Ishikawa (cell line): ENCODE results near the gene SRRT.

Source experiments
- CEBPB ChIP-seq: IDR thresholded peaks from 2 replicates; pipeline ENCODE4 v1.6.1; 2012
- CREB1 ChIP-seq: IDR thresholded peaks from 2 replicates; pipeline ENCODE4 v1.6.1; 2012; ENCODE audit warnings: low read depth
- EGR1 ChIP-seq: IDR thresholded peaks from 2 replicates; pipeline ENCODE4 v1.6.1; 2012
- EP300 ChIP-seq: IDR thresholded peaks from 2 replicates; pipeline ENCODE4 v1.6.1; 2012; ENCODE audit warnings: borderline replicate concordance
- FOXM1 ChIP-seq: IDR thresholded peaks from 2 replicates; pipeline ENCODE4 v1.6.1; 2012; ENCODE audit warnings: low read depth, borderline replicate concordance
- MAX ChIP-seq: IDR thresholded peaks from 2 replicates; pipeline ENCODE4 v1.6.1; 2012
- NFIC ChIP-seq: IDR thresholded peaks from 2 replicates; pipeline ENCODE4 v1.6.1; 2012
- RAD21 ChIP-seq: IDR thresholded peaks from 2 replicates; pipeline ENCODE4 v1.6.1; 2012; ENCODE audit warnings: low read depth
- REST ChIP-seq: IDR thresholded peaks from 2 replicates; pipeline ENCODE4 v1.6.1; 2012; ENCODE audit warnings: low read depth, mild to moderate bottlenecking
- TAF1 ChIP-seq: IDR thresholded peaks from 2 replicates; pipeline ENCODE4 v1.6.1; 2012; ENCODE audit warnings: low read depth, mild to moderate bottlenecking
- TCF12 ChIP-seq: IDR thresholded peaks from 2 replicates; pipeline ENCODE4 v1.6.1; 2012; ENCODE audit warnings: low read depth
- TEAD4 ChIP-seq: IDR thresholded peaks from 2 replicates; pipeline ENCODE4 v1.6.1; 2012
- USF1 ChIP-seq: IDR thresholded peaks from 2 replicates; pipeline ENCODE4 v1.6.1; 2012
- YY1 ChIP-seq: IDR thresholded peaks from 2 replicates; pipeline ENCODE4 v1.6.1; 2012; ENCODE audit warnings: low read depth
- ZBTB7A ChIP-seq: IDR thresholded peaks from 2 replicates; pipeline ENCODE4 v1.6.1; 2012; ENCODE audit warnings: low read depth

Gene SRRT

GRCh38 chr7:100874300-100874576 lies 665 bp upstream of the SRRT start:
- TF ChIP-seq ZBTB7A (no peak), RAD21 (no peak), FOXM1 (no peak), EGR1 (no peak), CEBPB (no peak), TAF1 (no peak)

- no peak for TF ChIP-seq TEAD4
- TF ChIP-seq EP300: no peak
- no peak for TF ChIP-seq YY1
- TF ChIP-seq ZBTB7A: no peak
- TF ChIP-seq TAF1: no peak; the same call in 1 of the 2 replicates
- TF ChIP-seq RAD21: no peak
- TF ChIP-seq REST: no peak
- TF ChIP-seq EGR1: no peak
- TF ChIP-seq USF1: no peak
- TF ChIP-seq CEBPB: no peak
- no peak for TF ChIP-seq NFIC
- TF ChIP-seq FOXM1: no peak
- TF ChIP-seq TCF12: no peak
- no peak for TF ChIP-seq MAX
- TF ChIP-seq CREB1: no peak
Observed at GRCh38 chr7:100875356-100875751, 451 bp downstream of the SRRT start.

GRCh38 chr7:100878013-100878412 lies 3.1 kb downstream of the SRRT start:
- TF ChIP-seq TCF12 (no peak), YY1 (no peak), MAX (no peak), CEBPB (no peak), USF1 (no peak), CREB1 (no peak), ZBTB7A (no peak), REST (no peak), EP300 (no peak), TAF1 (no peak), EGR1 (no peak), RAD21 (no peak), NFIC (no peak), FOXM1 (no peak), TEAD4 (no peak)

- TF ChIP-seq CEBPB (no peak), TCF12 (no peak), RAD21 (no peak), MAX (no peak), YY1 (no peak), EGR1 (no peak), FOXM1 (no peak)
Observed at GRCh38 chr7:100878685-100879084, 3.8 kb downstream of the SRRT start.

- TF ChIP-seq CREB1 (no peak), REST (no peak), EGR1 (no peak), ZBTB7A (no peak), USF1 (no peak), CEBPB (no peak), FOXM1 (no peak), NFIC (no peak)
Observed at GRCh38 chr7:100879685-100880261, 4.9 kb downstream of the SRRT start.
